ENCODE data around the gene USP6NL.

DNA sequence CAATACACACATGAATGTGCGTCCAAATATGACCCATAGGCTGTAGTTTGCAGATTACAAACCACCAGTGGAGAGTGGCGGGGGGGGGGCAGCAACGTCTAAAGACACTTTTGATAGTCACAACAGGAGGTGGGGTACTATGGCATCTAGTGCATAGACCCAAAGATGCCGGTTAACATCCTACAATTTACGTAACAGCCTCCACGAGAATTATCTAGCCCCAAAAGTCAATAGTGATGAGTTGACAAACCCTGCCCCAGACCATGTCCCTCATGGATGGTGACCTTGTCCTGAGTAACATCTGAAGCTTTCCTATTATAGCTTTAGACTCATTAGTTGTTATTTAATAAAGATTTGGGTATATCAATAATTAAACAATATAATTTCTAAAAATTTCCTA is 31.6 kb downstream of the USP6NL start:
- TF ChIP-seq CREB1 (CRISPR knock-in tag; IDR thresholded peaks at IDR 0.05) (no peak), FOXJ3 (CRISPR knock-in tag; IDR thresholded peaks at IDR 0.05; ENCODE audit: borderline replicate concordance) (no peak), GTF2I (CRISPR knock-in tag; conservative IDR thresholded peaks at IDR 0.05) (no peak), NFE2L1 (CRISPR knock-in tag; IDR thresholded peaks at IDR 0.05) (no peak), ZNF423 (CRISPR knock-in tag; IDR thresholded peaks at IDR 0.05) (no peak), MXD4 (CRISPR knock-in tag; IDR thresholded peaks at IDR 0.05; ENCODE audit: borderline replicate concordance) (no peak), ESRRA (CRISPR knock-in tag; IDR thresholded peaks at IDR 0.05; ENCODE audit: borderline replicate concordance) (no peak), ELF4 (CRISPR knock-in tag; IDR thresholded peaks at IDR 0.05; ENCODE audit: low read depth) (no peak), ATF1 (CRISPR knock-in tag; IDR thresholded peaks at IDR 0.05) (no peak)
- TF ChIP-seq, protein P1, sequence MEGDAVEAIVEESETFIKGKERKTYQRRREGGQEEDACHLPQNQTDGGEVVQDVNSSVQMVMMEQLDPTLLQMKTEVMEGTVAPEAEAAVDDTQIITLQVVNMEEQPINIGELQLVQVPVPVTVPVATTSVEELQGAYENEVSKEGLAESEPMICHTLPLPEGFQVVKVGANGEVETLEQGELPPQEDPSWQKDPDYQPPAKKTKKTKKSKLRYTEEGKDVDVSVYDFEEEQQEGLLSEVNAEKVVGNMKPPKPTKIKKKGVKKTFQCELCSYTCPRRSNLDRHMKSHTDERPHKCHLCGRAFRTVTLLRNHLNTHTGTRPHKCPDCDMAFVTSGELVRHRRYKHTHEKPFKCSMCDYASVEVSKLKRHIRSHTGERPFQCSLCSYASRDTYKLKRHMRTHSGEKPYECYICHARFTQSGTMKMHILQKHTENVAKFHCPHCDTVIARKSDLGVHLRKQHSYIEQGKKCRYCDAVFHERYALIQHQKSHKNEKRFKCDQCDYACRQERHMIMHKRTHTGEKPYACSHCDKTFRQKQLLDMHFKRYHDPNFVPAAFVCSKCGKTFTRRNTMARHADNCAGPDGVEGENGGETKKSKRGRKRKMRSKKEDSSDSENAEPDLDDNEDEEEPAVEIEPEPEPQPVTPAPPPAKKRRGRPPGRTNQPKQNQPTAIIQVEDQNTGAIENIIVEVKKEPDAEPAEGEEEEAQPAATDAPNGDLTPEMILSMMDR (IDR thresholded peaks at IDR 0.05), result no peak
- TF ChIP-seq, protein P2, sequence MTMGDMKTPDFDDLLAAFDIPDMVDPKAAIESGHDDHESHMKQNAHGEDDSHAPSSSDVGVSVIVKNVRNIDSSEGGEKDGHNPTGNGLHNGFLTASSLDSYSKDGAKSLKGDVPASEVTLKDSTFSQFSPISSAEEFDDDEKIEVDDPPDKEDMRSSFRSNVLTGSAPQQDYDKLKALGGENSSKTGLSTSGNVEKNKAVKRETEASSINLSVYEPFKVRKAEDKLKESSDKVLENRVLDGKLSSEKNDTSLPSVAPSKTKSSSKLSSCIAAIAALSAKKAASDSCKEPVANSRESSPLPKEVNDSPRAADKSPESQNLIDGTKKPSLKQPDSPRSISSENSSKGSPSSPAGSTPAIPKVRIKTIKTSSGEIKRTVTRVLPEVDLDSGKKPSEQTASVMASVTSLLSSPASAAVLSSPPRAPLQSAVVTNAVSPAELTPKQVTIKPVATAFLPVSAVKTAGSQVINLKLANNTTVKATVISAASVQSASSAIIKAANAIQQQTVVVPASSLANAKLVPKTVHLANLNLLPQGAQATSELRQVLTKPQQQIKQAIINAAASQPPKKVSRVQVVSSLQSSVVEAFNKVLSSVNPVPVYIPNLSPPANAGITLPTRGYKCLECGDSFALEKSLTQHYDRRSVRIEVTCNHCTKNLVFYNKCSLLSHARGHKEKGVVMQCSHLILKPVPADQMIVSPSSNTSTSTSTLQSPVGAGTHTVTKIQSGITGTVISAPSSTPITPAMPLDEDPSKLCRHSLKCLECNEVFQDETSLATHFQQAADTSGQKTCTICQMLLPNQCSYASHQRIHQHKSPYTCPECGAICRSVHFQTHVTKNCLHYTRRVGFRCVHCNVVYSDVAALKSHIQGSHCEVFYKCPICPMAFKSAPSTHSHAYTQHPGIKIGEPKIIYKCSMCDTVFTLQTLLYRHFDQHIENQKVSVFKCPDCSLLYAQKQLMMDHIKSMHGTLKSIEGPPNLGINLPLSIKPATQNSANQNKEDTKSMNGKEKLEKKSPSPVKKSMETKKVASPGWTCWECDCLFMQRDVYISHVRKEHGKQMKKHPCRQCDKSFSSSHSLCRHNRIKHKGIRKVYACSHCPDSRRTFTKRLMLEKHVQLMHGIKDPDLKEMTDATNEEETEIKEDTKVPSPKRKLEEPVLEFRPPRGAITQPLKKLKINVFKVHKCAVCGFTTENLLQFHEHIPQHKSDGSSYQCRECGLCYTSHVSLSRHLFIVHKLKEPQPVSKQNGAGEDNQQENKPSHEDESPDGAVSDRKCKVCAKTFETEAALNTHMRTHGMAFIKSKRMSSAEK (CRISPR knock-in tag; IDR thresholded peaks at IDR 0.05; ENCODE audit: borderline replicate concordance), result no peak
- TF ChIP-seq, protein P3, sequence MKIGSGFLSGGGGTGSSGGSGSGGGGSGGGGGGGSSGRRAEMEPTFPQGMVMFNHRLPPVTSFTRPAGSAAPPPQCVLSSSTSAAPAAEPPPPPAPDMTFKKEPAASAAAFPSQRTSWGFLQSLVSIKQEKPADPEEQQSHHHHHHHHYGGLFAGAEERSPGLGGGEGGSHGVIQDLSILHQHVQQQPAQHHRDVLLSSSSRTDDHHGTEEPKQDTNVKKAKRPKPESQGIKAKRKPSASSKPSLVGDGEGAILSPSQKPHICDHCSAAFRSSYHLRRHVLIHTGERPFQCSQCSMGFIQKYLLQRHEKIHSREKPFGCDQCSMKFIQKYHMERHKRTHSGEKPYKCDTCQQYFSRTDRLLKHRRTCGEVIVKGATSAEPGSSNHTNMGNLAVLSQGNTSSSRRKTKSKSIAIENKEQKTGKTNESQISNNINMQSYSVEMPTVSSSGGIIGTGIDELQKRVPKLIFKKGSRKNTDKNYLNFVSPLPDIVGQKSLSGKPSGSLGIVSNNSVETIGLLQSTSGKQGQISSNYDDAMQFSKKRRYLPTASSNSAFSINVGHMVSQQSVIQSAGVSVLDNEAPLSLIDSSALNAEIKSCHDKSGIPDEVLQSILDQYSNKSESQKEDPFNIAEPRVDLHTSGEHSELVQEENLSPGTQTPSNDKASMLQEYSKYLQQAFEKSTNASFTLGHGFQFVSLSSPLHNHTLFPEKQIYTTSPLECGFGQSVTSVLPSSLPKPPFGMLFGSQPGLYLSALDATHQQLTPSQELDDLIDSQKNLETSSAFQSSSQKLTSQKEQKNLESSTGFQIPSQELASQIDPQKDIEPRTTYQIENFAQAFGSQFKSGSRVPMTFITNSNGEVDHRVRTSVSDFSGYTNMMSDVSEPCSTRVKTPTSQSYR (CRISPR knock-in tag; IDR thresholded peaks at IDR 0.05), result no peak
